Suppressor macrophage treated with lipopolysaccharide for 4 hours (primary cell): Measurements from ENCODE around the gene DSN1.

ENCODE experiments used
- DNase-seq: peaks from one replicate; pipeline ENCODE4 v3.0.0-alpha.2; 2020

Gene DSN1

DNA sequence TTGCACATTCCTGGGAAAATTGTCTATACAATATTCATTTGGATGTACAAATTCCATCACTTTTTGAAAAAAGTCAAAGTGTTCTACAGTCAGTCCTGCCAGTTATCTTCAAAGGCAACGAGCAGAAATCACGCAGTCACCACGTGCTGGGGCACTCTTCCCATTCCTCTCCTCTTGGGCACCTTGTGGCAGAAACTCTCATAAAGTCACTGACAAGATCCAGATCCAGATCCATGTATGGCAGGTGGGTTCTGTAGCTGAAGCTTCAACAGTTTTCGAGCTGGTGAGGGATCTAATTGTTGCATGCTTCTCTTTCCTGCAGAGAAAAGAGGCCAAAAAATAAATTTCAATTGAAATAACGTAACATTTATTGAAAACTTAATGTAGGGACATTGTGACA lies 21.0 kb downstream of the DSN1 start:
- no peak for DNase-seq

DNA sequence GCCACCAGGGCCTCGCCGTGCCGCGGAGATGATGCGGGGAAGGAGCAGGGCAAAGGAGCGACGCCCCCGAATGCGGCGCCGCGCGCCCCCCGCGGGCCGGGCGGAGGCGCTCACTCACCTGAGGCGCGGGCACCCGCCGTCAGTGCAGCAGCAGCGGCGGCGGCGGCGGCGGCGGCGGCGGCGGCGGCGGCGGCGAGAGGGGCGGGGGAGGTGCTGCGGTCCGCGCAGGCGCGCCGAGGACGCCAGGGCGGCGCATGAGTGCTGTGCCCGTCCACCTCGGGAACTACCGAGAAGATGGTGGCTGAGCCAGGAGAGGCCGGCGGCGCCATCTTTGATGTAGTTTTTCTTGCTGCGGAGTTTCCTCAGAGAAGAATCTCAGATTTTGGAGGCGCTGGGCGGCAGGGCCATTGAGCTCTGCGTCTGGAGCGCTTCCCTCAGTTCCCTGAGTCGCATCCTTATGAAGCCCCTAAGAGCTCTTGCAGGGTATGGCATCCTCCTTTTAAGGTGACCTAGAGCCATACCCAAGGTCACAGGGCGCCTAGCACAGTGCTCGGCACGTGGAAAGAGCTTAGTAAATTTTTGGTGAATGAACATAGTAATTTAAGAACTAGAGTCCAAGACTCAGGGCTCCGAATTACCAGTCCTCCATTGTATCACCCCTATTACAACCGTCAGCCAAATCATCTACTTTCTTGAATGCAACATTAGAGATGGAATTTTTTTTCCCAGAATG lies 27.5 kb downstream of the DSN1 start, which contains the start of gene NDRG3:
NDRG3 (minus strand) TSS at position 164 of the 733 bp plus-strand sequence. CDS start 24,355 bp downstream, outside the sequence.
- peak; percentile 95 for DNase-seq

DNA sequence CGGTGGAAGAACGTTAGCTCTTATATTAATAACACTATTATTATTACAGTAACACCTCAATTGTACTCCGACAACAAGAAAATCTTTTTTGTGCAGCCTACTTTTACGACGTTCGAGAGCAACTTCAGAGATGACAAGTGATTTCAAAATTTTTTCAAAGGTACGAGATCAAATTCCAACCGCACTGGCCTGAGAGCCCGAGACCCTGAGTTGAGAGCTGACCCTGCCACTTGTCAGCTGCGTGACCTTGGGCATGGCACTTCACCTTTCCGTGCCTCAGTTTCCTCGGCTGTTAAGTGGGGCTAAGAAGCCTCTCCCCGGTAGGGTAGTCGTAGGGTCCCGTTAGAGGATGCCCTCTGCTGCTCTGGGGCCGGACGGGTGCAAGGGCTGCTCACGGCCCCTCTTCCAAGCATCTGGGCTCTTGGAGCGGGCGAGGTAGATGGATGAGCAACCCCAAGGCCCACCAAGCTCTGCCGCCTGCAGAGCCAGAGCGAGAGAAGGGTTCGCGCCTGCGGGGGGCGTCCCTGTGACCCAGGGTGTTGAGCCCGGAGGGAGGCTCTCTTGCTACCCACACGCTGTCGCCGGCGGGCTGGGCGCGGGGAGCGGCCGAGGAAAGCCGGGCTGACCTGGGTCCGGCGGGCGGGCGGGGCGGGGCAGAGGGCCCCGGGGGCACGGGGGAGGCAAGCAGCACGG lies 28.2 kb downstream of the DSN1 start:
- no peak for DNase-seq

- no peak for DNase-seq
Measured at GRCh38 chr20:36744764-36745191, 28.8 kb downstream of the DSN1 start.

DNA sequence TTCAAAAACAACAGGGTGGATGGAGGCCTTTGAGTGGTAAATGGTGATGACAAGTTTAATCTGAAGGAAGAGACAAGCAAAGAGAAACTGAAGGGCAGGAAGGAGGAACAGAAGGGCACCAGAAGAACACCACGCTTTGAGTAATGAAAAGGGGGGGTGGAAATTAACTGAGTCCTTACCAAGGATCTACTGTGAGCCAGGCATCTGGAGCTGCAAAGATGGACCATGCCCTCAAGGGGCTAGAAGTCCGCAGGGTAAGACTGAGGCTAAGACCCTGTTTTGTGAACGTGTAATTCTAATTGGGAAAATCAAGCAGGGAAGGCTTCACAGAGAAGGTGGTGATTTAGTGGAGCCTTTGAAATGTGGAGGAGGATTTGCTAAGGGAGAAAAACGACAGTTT lies 29.3 kb downstream of the DSN1 start:
- no peak for DNase-seq

GRCh38 chr20:36742558-36742957 lies 31.0 kb downstream of the DSN1 start:
- DNase-seq, result no peak

DNA sequence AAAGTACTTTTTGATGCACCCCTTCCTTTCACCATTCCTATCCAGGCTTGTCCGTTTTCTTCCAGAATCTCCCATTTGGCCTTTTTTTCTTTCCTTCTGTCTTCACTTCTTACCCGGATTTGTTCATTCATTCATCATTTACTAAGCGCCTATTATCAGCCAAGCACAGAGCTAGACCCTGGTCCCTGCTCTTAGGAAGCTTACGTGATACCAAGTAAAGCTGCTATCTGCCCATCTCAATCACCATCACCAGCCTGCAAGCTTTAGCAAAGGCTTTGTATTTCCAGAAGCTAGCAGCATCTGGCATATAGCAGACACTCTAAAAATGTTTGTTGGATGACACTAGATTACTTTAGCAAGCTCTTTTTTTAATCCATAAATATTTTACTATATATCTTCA lies 32.5 kb downstream of the DSN1 start:
- DNase-seq, result no peak

DNA sequence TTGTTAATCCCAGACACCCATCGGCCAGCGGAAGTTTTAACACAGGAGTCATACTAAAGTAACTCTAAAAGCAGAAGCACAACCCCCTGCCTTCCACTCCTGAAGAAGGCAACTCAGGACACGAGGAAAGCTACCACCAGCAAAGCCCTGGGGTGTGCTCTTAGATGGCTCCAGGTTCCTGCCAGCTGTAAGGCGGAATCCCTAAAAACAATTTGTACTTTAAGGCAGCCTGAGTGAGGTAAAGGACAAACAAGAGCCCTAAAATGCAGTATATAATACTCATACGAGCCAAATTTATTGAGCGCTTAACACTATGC lies 36.4 kb downstream of the DSN1 start:
- DNase-seq, result no peak

DNA sequence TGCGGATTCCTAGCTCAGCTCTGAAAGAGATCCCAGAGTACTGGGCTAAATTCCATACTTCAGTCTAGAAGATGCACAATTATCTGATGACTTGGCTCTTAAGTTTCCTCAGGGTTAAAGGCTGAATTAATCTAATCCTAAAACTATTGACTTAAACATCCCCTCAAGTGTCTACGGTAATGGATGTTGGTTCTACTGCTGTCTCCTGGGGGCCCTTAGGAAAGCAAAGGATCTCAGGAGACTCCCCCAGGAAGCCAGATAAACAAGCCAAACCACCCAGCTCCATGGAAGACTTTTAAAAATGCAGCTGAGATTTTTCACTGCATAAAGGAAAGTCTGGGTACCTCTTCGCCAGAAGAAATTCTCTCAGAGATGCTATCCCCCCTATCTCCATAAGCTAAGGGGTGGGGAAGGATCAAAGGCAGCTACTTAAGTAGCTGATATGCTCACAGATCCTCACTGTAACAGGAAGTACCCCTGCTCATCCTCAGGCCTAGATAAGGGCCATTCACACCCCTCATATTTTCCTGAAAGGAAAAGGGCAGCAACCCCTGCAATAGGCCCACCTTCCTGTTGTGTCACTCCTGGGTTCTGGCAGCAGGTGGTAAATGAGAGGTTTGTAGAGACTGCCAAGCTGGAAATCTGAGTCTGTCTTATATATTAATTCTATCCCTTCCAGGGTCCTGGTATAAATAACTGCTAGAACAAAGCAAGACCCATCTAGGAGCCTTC lies 36.9 kb downstream of the DSN1 start:
- no peak for DNase-seq

- no peak for DNase-seq
Measured at GRCh38 chr20:36732456-36732855, 41.1 kb downstream of the DSN1 start.

- no peak for DNase-seq
Measured at GRCh38 chr20:36728986-36729385, 44.6 kb downstream of the DSN1 start.

DNA sequence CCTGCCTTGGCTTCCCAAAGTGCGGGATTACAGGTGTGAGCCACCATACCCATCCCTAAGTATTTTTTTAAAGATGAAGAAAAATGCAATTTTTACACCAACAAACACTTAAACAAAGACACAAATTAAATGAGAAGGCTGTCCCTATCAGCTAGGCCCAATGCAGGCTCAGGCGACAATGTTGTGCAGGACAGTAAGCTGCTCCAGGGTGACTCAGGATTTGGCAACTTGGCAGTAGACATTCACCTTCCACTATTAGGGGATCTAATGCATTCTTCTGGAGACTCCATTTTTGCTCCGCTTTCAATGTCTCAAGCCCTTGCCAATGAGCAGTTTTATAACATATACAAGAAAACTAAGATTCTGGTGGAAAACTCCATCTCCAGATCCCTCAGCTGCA lies 47.4 kb downstream of the DSN1 start:
- DNase-seq, result no peak

GRCh38 chr20:36720510-36720909 lies 53.1 kb downstream of the DSN1 start:
- peak; percentile 86 for DNase-seq

DNA sequence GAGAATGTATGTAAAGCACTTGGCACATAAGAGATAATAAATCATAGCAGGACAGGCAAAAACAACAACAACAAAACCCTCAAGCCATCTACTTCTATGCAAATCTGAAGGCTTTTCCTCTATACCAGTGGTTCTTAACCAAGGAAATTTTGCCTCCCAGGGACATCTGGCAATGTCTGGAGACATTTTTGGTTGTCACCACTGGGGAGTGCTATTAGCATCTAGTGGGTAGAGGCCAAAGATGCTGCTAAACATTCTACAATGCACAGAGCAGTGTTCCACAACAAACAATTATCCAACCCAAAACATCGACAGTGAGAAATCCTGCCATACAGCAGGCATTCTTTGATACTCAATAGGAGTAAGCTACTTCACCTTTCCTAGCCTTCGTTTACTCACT lies 55.9 kb downstream of the DSN1 start:
- peak; percentile 48 for DNase-seq

- DNase-seq, result no peak
Measured at GRCh38 chr20:36717021-36717420, 56.5 kb downstream of the DSN1 start.

GRCh38 chr20:36712775-36713174 lies 60.8 kb downstream of the DSN1 start:
- DNase-seq, result no peak

GRCh38 chr20:36709126-36709525 lies 64.4 kb downstream of the DSN1 start:
- no peak for DNase-seq

DNA sequence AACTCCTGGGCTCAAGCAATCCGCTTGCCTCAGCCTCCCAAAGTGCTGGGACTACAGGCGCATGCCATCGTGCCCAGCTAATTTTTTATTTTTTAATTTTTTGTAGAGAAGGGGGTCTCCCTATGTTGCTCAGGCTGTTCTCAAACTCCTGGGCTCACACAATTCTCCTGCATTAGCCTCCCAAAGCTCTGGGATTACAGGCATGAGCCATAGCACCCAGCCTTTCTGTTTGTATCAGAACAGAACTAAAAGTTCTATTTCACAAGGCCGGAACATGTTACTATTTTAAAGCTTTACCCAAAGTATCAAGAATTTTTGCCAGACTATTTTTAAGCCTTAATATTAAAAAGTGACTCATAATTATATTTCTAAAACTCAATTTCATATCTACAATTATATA lies 70.0 kb downstream of the DSN1 start:
- no peak for DNase-seq
